Thymus (tissue), 11 donors: ENCODE data around the gene CDT1. TPM values are rescaled to one million over a fixed set of nuclear protein-coding genes. Genes with fewer than 3 reads are reported as not detected.
"Not testable (repeated sequence)": the region's sequence is repeated elsewhere in the genome, so short reads cannot be mapped to it uniquely, and the experiment has no call there.

Source experiments
- DNase-seq, 9 donors: peaks; one replicate each; pipeline ENCODE4 v3.0.0-alpha.2; 2013; ENCODE audit warnings: low spot score in 9 of 9, low read depth in 6 of 9, missing footprints in 1 of 9
- H3K27ac ChIP-seq, 2 donors: one replicate each; pipeline ENCODE4 v1.5.1; 2013; ENCODE audit warnings: control low read depth in 1 of 2, low read depth in 1 of 2, low read length in 1 of 2, mild to moderate bottlenecking in 1 of 2, moderate library complexity in 1 of 2
- H3K27me3 ChIP-seq, 2 donors: one replicate each; pipeline ENCODE4 v1.5.1; 2013; ENCODE audit warnings: low read length in 1 of 2; ENCODE audit not compliant: control insufficient read depth in 2 of 2, insufficient read depth in 1 of 2
- H3K36me3 ChIP-seq, 2 donors: one replicate each; pipeline ENCODE4 v1.5.1; 2013; ENCODE audit warnings: low read length in 1 of 2, mild to moderate bottlenecking in 1 of 2, moderate library complexity in 1 of 2; ENCODE audit not compliant: control insufficient read depth in 2 of 2, insufficient read depth in 2 of 2
- H3K4me1 ChIP-seq, 2 donors: one replicate each; pipeline ENCODE4 v1.5.1; 2013; ENCODE audit warnings: low read length in 2 of 2; ENCODE audit not compliant: control insufficient read depth in 2 of 2, insufficient read depth in 2 of 2
- H3K4me3 ChIP-seq, 2 donors: one replicate each; pipeline ENCODE4 v1.5.1; 2013; ENCODE audit warnings: low read length in 2 of 2, control low read depth in 1 of 2, mild to moderate bottlenecking in 1 of 2
- H3K9me3 ChIP-seq, 2 donors: one replicate each; pipeline ENCODE4 v1.5.1; 2013; ENCODE audit warnings: low read length in 1 of 2, mild to moderate bottlenecking in 1 of 2; ENCODE audit not compliant: control insufficient read depth in 2 of 2, insufficient read depth in 1 of 2
- WGBS: extraction: QIAGEN DNeasy Blood & Tissue Kit; methylation state at CpG from one replicate; pipeline ENCODE4 v1.1.7; 2013; 5-methylcytosine and 5-hydroxymethylcytosine counted together
- polyA plus RNA-seq: library from polyadenylated mRNA; stranded (reverse); fragments of 200-250 nt; gene quantifications from one replicate; pipeline ENCODE4 v1.2.3, GENCODE V29; 2013
- total RNA-seq: library from RNA; stranded (reverse); fragments of 120-200 nt; gene quantifications from one replicate; pipeline ENCODE4 v1.2.4, GENCODE V29; 2013
- donor health status: healthy.

CDT1 gene
- total and polyA plus RNA-seq, 2 donors = 1.4 to 11.7 TPM

GRCh38 chr16:88771781-88772180 is 31.8 kb upstream of the CDT1 start:
- not testable (repeated sequence) for H3K4me3 ChIP-seq, DNase-seq, H3K36me3 ChIP-seq, H3K9me3 ChIP-seq, H3K27me3 ChIP-seq, H3K27ac ChIP-seq
- WGBS = 95% methylated on average over 17 of the region's 23 CpGs
- peaks cover 23 to 61% of the 10 kb centered on the region in 2 donors for H3K4me1 ChIP-seq

GRCh38 chr16:88772871-88773811 is 30.4 kb upstream of the CDT1 start:
- no peaks in the 10 kb centered on the region for H3K9me3 ChIP-seq
- no peak for DNase-seq
- H3K27ac ChIP-seq = no peak overlapping the region
- H3K4me3 ChIP-seq = no peak overlapping the region
- H3K27me3 ChIP-seq = peaks cover 0 to 5% of the 10 kb centered on the region in 2 donors
- peaks cover 0 to 5% of the 10 kb centered on the region in 2 donors for H3K36me3 ChIP-seq
- 74% methylated on average over 29 of the region's 29 CpGs for WGBS
- peaks cover 23 to 55% of the 10 kb centered on the region in 2 donors for H3K4me1 ChIP-seq

DNA sequence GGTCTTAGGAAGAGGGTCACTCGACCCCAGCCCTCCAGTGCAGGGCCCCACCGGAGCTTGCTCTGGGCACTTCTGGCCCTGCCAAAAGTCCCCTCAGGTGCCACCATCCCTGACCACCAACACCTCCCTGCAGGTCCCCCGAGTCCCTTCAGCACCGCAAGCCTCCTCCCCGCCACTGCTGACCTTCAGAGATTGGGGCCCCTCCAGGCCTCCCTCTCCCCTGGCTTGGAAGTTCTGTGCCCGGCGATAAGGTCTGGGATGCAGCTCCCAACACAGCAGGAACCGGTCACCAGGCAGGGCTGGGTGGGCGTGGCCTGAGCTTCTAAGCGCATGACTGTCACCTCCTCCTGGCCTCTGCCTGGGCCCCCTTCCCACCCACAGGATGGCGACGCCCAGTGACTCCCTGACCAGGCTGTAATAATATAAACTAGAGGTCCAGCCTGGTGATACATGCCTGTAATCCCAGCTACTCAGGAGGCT is 29.7 kb upstream of the CDT1 start:
- no peak for DNase-seq

GRCh38 chr16:88774544-88775393 is 28.8 kb upstream of the CDT1 start:
- DNase-seq = no peak
- Histone ChIP-seq H3K27me3 (peaks cover 0 to 6% of the 10 kb centered on the region in 2 donors), H3K4me3 (no peak overlapping the region), H3K9me3 (no peaks in the 10 kb centered on the region), H3K36me3 (peaks cover 0 to 4% of the 10 kb centered on the region in 2 donors), H3K4me1 (peaks cover 21 to 64% of the 10 kb centered on the region in 2 donors), H3K27ac (no peak overlapping the region)
- WGBS = 98% methylated on average over 32 of the region's 32 CpGs

More for the DNA sequence above, 29.7 kb upstream of the CDT1 start:
- Histone ChIP-seq H3K27ac (no peak overlapping the region), H3K4me1 (peaks cover 23 to 61% of the 10 kb centered on the region in 2 donors), H3K4me3 (no peak overlapping the region), H3K27me3 (peaks cover 0 to 6% of the 10 kb centered on the region in 2 donors), H3K36me3 (peaks cover 0 to 4% of the 10 kb centered on the region in 2 donors), H3K9me3 (no peaks in the 10 kb centered on the region)
- WGBS = 93% methylated on average over 12 of the region's 12 CpGs

GRCh38 chr16:88775825-88776224 is 27.8 kb upstream of the CDT1 start:
- H3K4me1 ChIP-seq = peaks cover 20 to 64% of the 10 kb centered on the region in 2 donors
- peaks cover 0 to 6% of the 10 kb centered on the region in 2 donors for H3K27me3 ChIP-seq
- H3K36me3 ChIP-seq = peaks cover 0 to 4% of the 10 kb centered on the region in 2 donors
- H3K9me3 ChIP-seq = no peaks in the 10 kb centered on the region
- WGBS = 95% methylated on average over 18 of the region's 18 CpGs
- no peak for DNase-seq
- no peak overlapping the region for H3K27ac ChIP-seq
- H3K4me3 ChIP-seq = no peak overlapping the region

GRCh38 chr16:88777471-88778270 is 25.9 kb upstream of the CDT1 start:
- Histone ChIP-seq H3K36me3 (peaks cover 0 to 4% of the 10 kb centered on the region in 2 donors), H3K27me3 (peaks cover 0 to 6% of the 10 kb centered on the region in 2 donors), H3K4me3 (no peak overlapping the region), H3K4me1 (peaks cover 13 to 66% of the 10 kb centered on the region in 2 donors), H3K27ac (no peak overlapping the region), H3K9me3 (no peaks in the 10 kb centered on the region)
- DNase-seq = peak in 1 of 9 donors; percentile 26
- WGBS = 58% methylated on average over 34 of the region's 34 CpGs

GRCh38 chr16:88778271-88778525 is 25.4 kb upstream of the CDT1 start:
- peaks cover 0 to 6% of the 10 kb centered on the region in 2 donors for H3K27me3 ChIP-seq
- no peak for DNase-seq
- no peak overlapping the region for H3K27ac ChIP-seq
- no peak overlapping the region for H3K4me3 ChIP-seq
- H3K9me3 ChIP-seq = no peaks in the 10 kb centered on the region
- H3K36me3 ChIP-seq = peaks cover 0 to 4% of the 10 kb centered on the region in 2 donors
- WGBS = 31% methylated on average over 7 of the region's 7 CpGs
- peaks cover 16 to 66% of the 10 kb centered on the region in 2 donors for H3K4me1 ChIP-seq

GRCh38 chr16:88778541-88779065 is 25.0 kb upstream of the CDT1 start:
- Histone ChIP-seq H3K36me3 (peaks cover 0 to 4% of the 10 kb centered on the region in 2 donors), H3K4me3 (no peak overlapping the region), H3K9me3 (no peaks in the 10 kb centered on the region), H3K27ac (no peak overlapping the region), H3K4me1 (peaks cover 19 to 66% of the 10 kb centered on the region in 2 donors), H3K27me3 (peaks cover 0 to 8% of the 10 kb centered on the region in 2 donors)
- DNase-seq = no peak
- WGBS = 85% methylated on average over 30 of the region's 30 CpGs
